BJ (cell line): ENCODE measurements around the gene API5. TPM values are rescaled to one million over a fixed set of nuclear protein-coding genes. Genes with fewer than 3 reads are reported as not detected.
A peak's percentile ranks its signal among the peaks of the same experiment; 100 is the strongest.

Experiments
- CTCF ChIA-PET: fragments of 350-600 bp; formaldehyde crosslinking; extraction: SDS; loops from one replicate; lab custom pipeline; 2021; ENCODE audit warnings: antibody characterized with exemption, inconsistent platforms; lab: Yijun Ruan, JAX
- POLR2A ChIA-PET: fragments of 300-600 bp; sonication (Branson Sonifier 250); formaldehyde crosslinking; extraction: SDS; loops from one replicate; lab custom pipeline; 2021; ENCODE audit warnings: antibody characterized with exemption; lab: Charles Lee
- DNase-seq: peaks from one replicate; pipeline ENCODE4 v3.0.0-alpha.2; 2011; ENCODE audit warnings: low read depth
- H3K27me3 ChIP-seq: 2 replicates; pipeline ENCODE4 v1.6.0; 2011; ENCODE audit warnings: low read length; ENCODE audit not compliant: control insufficient read depth, insufficient read depth
- H3K36me3 ChIP-seq: 2 replicates; pipeline ENCODE4 v1.5.1; 2011; ENCODE audit warnings: low read length; ENCODE audit not compliant: control insufficient read depth, insufficient read depth
- H3K4me3 ChIP-seq: 2 replicates; pipeline ENCODE4 v1.5.1; 2011; ENCODE audit warnings: low read depth, mild to moderate bottlenecking, control low read depth, low read length
- polyA plus RNA-seq: library from polyadenylated mRNA; depleted of rRNA; stranded (reverse); fragments of >200 nt; gene quantifications from 2 replicates; pipeline ENCODE4 v1.2.3, GENCODE V29; 2011
- TF ChIP-seq, protein P1 (sequence below): IDR thresholded peaks from 2 replicates; pipeline ENCODE4 v1.5.1; 2011; ENCODE audit warnings: low read depth, mild to moderate bottlenecking, control low read depth, inconsistent platforms, low read length, moderate library complexity; ENCODE audit not compliant: insufficient read depth

The API5 gene
- polyA plus RNA-seq, 1 experiment = 29.3 TPM

DNA sequence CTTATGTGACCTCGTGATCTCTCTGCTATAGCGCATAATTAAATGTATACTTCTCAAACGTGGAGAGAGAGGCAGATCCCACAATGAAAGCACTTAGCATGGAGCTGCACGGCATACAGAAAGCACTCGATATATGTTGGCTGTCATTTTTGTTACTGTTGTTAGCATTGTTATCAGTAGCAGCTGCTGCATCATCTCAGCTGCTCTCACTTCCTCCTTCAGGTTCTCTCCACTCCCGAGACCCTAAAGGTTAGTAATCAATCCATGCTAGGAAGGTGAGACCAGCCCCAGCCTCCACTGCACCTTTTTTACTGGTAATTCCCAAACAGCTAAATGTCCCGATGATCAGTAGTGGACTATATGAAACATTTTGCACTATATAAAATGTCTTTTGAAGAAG lies 13.4 kb upstream of the API5 start:
- no peak for DNase-seq
- TF ChIP-seq, protein P1, sequence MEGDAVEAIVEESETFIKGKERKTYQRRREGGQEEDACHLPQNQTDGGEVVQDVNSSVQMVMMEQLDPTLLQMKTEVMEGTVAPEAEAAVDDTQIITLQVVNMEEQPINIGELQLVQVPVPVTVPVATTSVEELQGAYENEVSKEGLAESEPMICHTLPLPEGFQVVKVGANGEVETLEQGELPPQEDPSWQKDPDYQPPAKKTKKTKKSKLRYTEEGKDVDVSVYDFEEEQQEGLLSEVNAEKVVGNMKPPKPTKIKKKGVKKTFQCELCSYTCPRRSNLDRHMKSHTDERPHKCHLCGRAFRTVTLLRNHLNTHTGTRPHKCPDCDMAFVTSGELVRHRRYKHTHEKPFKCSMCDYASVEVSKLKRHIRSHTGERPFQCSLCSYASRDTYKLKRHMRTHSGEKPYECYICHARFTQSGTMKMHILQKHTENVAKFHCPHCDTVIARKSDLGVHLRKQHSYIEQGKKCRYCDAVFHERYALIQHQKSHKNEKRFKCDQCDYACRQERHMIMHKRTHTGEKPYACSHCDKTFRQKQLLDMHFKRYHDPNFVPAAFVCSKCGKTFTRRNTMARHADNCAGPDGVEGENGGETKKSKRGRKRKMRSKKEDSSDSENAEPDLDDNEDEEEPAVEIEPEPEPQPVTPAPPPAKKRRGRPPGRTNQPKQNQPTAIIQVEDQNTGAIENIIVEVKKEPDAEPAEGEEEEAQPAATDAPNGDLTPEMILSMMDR = no peak
- Histone ChIP-seq H3K27me3 (no peaks in the 10 kb centered on the region), H3K4me3 (no peak overlapping the region), H3K36me3 (no peaks in the 10 kb centered on the region)
- POLR2A ChIA-PET = no interaction called here
- CTCF ChIA-PET = interaction anchor here (0.7 to 2.5 kb wide), 3 partner anchors 14 to 97 kb away, joined by 3 to 11 read pairs (median 3); partner anchors contain the start of gene API5

DNA sequence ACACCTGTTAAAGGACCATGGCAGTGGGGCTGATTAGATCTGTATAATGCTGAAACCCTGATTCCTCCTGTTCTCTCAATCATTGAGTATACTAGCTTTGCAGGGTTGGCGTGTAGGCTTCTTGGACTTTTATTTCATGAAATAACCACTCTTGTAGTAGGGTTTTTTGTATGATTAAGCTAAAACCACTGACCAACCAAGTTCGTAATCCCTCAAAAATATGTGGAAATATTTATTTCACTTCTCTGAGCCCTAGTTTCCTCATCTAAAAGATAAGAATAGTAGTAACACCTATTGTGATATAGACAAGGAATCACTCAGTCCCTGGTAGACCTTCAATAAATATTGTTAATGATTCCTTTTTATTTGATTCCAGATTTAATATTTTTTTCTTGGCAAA lies 4.2 kb downstream of the API5 start:
- ChIA-PET CTCF (no interaction called here), POLR2A (no interaction called here)
- Histone ChIP-seq H3K27me3 (no peaks in the 10 kb centered on the region), H3K4me3 (no peak overlapping the region), H3K36me3 (peaks cover 2% of the 10 kb centered on the region; the same call in 1 of the 2 replicates)
- TF ChIP-seq, protein P1 = no peak
- DNase-seq = no peak

DNA sequence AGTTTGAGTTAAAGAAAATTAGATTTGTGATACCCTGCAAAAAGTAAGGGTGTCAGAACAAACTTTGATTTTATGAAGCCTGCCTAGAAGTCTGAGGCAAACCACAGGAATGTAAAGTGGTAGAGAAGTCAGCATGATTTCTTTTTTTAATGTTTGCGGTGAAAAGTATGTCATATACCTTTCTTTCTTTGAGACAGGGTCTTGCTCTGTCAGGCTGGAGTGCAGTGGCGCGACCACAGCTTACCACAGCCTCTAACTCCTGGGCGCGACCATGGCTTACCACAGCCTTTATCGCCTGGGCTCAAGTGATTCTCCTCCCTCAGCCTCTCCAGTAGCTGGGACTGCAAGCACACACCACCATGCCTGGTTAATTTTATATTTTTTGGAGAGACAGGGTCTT lies 4.7 kb downstream of the API5 start:
- Histone ChIP-seq H3K27me3 (no peaks in the 10 kb centered on the region), H3K4me3 (no peak overlapping the region), H3K36me3 (peaks cover 2% of the 10 kb centered on the region; the same call in 1 of the 2 replicates)
- TF ChIP-seq, protein P1 = no peak
- no peak for DNase-seq
- ChIA-PET CTCF (no interaction called here), POLR2A (no interaction called here)

DNA sequence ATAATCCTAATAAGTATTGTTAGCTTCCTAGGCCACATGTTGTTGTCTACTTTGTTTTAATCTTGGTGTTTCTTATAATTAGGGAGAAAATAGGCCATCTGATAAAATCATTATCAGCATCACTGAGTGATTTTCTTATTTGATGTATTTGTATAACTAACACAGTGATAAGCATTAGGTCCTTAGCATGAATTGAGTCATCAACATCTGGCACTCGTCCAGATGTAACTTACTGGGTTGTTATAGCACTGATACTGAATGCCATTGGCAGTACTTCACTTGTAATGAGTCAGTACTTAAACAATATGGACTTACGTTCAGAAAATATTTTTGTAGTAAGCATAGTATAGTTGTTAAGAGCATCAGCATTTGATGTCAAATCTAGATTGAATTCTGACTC lies 16.2 kb downstream of the API5 start:
- Histone ChIP-seq H3K36me3 (peaks cover 14% of the 10 kb centered on the region), H3K27me3 (no peaks in the 10 kb centered on the region), H3K4me3 (no peak overlapping the region)
- ChIA-PET POLR2A (no interaction called here), CTCF (interaction anchor here (1.3 kb wide), 1 partner anchor 16 kb away, joined by 4 read pairs; the partner anchor contains the start of gene API5)
- TF ChIP-seq, protein P1 = no peak
- DNase-seq = peak; percentile 37

DNA sequence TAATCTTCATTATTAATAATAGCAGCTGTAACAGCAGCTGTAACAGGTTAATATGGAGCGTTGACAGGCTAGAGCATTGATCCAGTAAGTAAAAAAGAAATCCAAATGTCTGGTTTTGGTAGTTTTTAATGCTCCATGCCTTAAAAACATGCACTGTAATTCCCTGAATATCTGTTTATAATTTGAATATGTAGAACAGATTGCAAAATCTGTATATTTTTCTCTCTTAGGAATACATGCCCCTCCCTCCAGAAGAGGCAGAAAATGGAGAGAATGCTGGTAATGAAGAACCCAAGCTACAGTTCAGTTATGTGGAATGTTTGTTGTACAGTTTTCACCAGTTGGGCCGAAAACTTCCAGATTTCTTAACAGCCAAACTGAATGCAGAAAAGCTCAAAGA lies 16.7 kb downstream of the API5 start:
- ChIA-PET POLR2A (no interaction called here), CTCF (interaction anchor here (1.3 kb wide), 1 partner anchor 17 kb away, joined by 4 read pairs; the partner anchor contains the start of gene API5)
- TF ChIP-seq, protein P1 = no peak
- Histone ChIP-seq H3K36me3 (peaks cover 12% of the 10 kb centered on the region), H3K4me3 (no peak overlapping the region), H3K27me3 (no peaks in the 10 kb centered on the region)
- no peak for DNase-seq
